Mammary epithelial cell (primary cell): ENCODE data around the gene AMN1.

Experiments
- EZH2 ChIP-seq: IDR thresholded peaks from 2 replicates; pipeline ENCODE4 v1.6.1; 2012; ENCODE audit warnings: low read length, inconsistent platforms, borderline replicate concordance
- TF ChIP-seq, protein P1 (sequence below), 2 donors: IDR thresholded peaks in 1 of 2; conservative IDR thresholded peaks in 1 of 2; 2 replicates each; pipeline ENCODE4 v1.5.1; 2011 to 2012; ENCODE audit warnings: inconsistent platforms in 2 of 2, low read length in 2 of 2, mild to moderate bottlenecking in 2 of 2, control low read depth in 1 of 2, low read depth in 1 of 2; ENCODE audit not compliant: insufficient read depth in 1 of 2; ENCODE audit errors: extremely low read depth in 1 of 2

DNA sequence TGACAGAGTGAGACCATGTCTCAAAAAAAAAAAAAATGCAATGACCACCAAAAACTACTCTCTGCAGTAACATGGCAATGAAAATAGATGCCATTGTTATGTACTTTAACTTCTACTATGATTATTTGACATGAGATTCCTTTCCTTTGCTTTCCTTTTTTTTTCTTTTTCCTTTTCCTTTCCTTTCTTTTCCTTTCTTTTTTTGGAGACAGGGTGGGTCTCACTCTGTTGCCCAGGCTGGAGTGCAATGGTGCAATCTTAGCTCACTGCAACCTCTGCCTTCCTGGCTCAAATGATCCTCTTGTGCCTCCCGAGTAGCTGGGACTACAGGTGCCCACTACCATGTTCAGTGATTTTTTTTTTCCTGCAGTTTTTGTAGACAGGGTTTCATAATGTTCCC is 94.2 kb downstream of the AMN1 start:
- TF ChIP-seq, protein P1, sequence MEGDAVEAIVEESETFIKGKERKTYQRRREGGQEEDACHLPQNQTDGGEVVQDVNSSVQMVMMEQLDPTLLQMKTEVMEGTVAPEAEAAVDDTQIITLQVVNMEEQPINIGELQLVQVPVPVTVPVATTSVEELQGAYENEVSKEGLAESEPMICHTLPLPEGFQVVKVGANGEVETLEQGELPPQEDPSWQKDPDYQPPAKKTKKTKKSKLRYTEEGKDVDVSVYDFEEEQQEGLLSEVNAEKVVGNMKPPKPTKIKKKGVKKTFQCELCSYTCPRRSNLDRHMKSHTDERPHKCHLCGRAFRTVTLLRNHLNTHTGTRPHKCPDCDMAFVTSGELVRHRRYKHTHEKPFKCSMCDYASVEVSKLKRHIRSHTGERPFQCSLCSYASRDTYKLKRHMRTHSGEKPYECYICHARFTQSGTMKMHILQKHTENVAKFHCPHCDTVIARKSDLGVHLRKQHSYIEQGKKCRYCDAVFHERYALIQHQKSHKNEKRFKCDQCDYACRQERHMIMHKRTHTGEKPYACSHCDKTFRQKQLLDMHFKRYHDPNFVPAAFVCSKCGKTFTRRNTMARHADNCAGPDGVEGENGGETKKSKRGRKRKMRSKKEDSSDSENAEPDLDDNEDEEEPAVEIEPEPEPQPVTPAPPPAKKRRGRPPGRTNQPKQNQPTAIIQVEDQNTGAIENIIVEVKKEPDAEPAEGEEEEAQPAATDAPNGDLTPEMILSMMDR (conservative IDR thresholded peaks at IDR 0.05 in 1 of 2, IDR thresholded peaks at IDR 0.05 in 1 of 2; ENCODE audit: extremely low read depth in 1 of 2, insufficient read depth in 1 of 2, low read depth in 1 of 2, low read length in 2 of 2), result no peak
- TF ChIP-seq EZH2, result no peak
